SK-N-MC (cell line): Measurements from ENCODE around the gene SCNN1G.

ENCODE experiments used
- DNase-seq: peaks from one replicate; pipeline ENCODE4 v3.0.0-alpha.2; 2011; ENCODE audit warnings: low read depth, low spot score
- H3K27ac ChIP-seq: fragments of 200-600 bp; sonication (generic); 2 replicates; pipeline ENCODE4 v1.5.1; 2016; ENCODE audit warnings: mixed run types
- H3K36me3 ChIP-seq: fragments of 200-600 bp; sonication (generic); 2 replicates; pipeline ENCODE4 v1.6.1; 2017; ENCODE audit warnings: antibody characterized with exemption, low read length, mixed read lengths; ENCODE audit not compliant: insufficient read depth
- H3K4me3 ChIP-seq: fragments of 200-600 bp; sonication (generic); 2 replicates; pipeline ENCODE4 v1.5.1; 2016
- H3K9ac ChIP-seq: fragments of 200-600 bp; sonication (generic); 2 replicates; pipeline ENCODE4 v1.8.0; 2017; ENCODE audit warnings: mixed run types, mixed read lengths; ENCODE audit not compliant: insufficient read length
- H3K9me3 ChIP-seq: fragments of 200-600 bp; sonication (generic); 2 replicates; pipeline ENCODE4 v1.6.1; 2017; ENCODE audit warnings: low read depth, mild to moderate bottlenecking, antibody characterized with exemption, low read length, moderate library complexity, mixed read lengths
- EZH2 ChIP-seq: fragments of 200-600 bp; sonication (generic); IDR thresholded peaks from one replicate; pipeline ENCODE4 v1.6.1; 2017; ENCODE audit warnings: antibody characterized with exemption
- FOXP2 ChIP-seq: optimal IDR thresholded peaks from 2 replicates; pipeline ENCODE3; 2011; ENCODE audit warnings: mild to moderate bottlenecking, moderate library complexity; ENCODE audit not compliant: insufficient read depth; ENCODE audit errors: extremely low read length, control extremely low read depth
- POLR2AphosphoS5 ChIP-seq: IDR thresholded peaks from 2 replicates; pipeline ENCODE4 v1.6.1; 2012; ENCODE audit warnings: mild to moderate bottlenecking, low read depth, low read length, borderline replicate concordance

SCNN1G gene

DNA sequence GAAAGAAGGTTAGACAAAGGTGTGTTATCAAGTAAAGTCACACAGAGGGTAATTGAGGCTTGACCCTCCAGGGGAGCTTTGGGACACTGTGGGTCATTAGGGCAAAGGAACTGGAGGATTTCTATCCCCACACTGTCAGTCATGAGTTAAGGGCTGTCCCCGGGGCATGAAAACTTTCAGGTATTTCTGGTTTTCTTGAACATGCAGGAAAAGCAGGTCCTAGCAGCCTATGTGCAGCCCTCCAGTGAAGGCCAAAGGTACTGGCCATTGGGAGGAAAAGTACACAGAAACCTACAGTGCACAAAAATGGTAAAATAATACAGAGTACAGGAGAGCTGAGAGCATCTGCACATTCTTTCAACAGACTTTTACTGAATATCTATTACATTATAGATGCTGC is 75.1 kb downstream of the SCNN1G start:
- TF ChIP-seq EZH2 (no peak), FOXP2 (no peak), POLR2AphosphoS5 (no peak)
- DNase-seq: no peak

DNA sequence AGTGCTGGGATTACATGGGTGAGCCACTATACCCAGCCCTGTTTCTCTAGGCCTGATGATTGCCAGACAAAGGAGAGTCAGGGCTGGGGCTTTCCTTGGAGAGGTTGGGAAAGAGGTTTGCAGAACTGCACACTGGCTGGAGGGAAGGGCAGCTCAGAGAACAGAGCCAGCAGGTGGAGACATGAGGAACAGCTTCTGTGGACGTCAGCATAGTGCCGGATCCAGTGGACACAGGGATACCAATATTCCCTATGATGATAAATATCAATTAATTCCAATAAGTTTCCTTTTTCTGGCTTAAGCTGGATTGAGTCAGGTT is 76.3 kb downstream of the SCNN1G start:
- no peak overlapping the region for H3K27ac ChIP-seq
- H3K9ac ChIP-seq: no peak overlapping the region
- no peaks in the 10 kb centered on the region for H3K9me3 ChIP-seq
- no peak for DNase-seq
- TF ChIP-seq POLR2AphosphoS5 (no peak), FOXP2 (no peak), EZH2 (no peak)
- H3K36me3 ChIP-seq: no peaks in the 10 kb centered on the region
- H3K4me3 ChIP-seq: no peak overlapping the region

More for the DNA sequence above, 75.1 kb downstream of the SCNN1G start:
- no peak overlapping the region for H3K27ac ChIP-seq
- H3K36me3 ChIP-seq: no peaks in the 10 kb centered on the region
- no peak overlapping the region for H3K9ac ChIP-seq
- H3K4me3 ChIP-seq: no peak overlapping the region
- no peaks in the 10 kb centered on the region for H3K9me3 ChIP-seq
